AG09319 (cell line): ENCODE data around the gene NFKB1.

Experiments
- DNase-seq: peaks from one replicate; pipeline ENCODE4 v3.0.0-alpha.2; 2010; ENCODE audit warnings: low read depth; ENCODE audit errors: extremely low read depth
- CTCF ChIP-seq: IDR thresholded peaks from 2 replicates; pipeline ENCODE4 v1.5.1; 2011; ENCODE audit warnings: low read depth, mild to moderate bottlenecking, inconsistent platforms, low read length, moderate library complexity

The NFKB1 gene

GRCh38 chr4:102500696-102501446, at the start of gene NFKB1:
Gene NFKB1, plus strand, starts transcription at chr4:102501359. Its CDS starts 24,160 bp downstream, at chr4:102525519.
- no peak for TF ChIP-seq CTCF
- peak; percentile 44 for DNase-seq

- DNase-seq, result no peak
- TF ChIP-seq CTCF, result no peak
Observed at GRCh38 chr4:102452854-102453253, 48.3 kb upstream of the NFKB1 start.

- no peak for DNase-seq
- TF ChIP-seq CTCF, result no peak
Observed at GRCh38 chr4:102453827-102454226, 47.3 kb upstream of the NFKB1 start.

GRCh38 chr4:102454268-102454667, 46.9 kb upstream of the NFKB1 start:
- no peak for TF ChIP-seq CTCF

GRCh38 chr4:102454981-102455685, 46.0 kb upstream of the NFKB1 start:
- no peak for DNase-seq
- no peak for TF ChIP-seq CTCF

More at GRCh38 chr4:102454268-102454667, 46.9 kb upstream of the NFKB1 start:
- no peak for DNase-seq

- TF ChIP-seq CTCF, result no peak
Observed at GRCh38 chr4:102455750-102456149, 45.4 kb upstream of the NFKB1 start.

GRCh38 chr4:102466298-102466697, 34.9 kb upstream of the NFKB1 start:
- no peak for DNase-seq
- no peak for TF ChIP-seq CTCF

More at GRCh38 chr4:102455750-102456149, 45.4 kb upstream of the NFKB1 start:
- no peak for DNase-seq
